Mesothelial cell of epicardium (in vitro differentiated cells): ENCODE results near the gene IL17C. TPM values are rescaled to one million over a fixed set of nuclear protein-coding genes. Genes with fewer than 3 reads are reported as not detected.

Experiments
- DNase-seq, 2 experiments: peaks; one replicate each; pipeline ENCODE4 v3.0.0; 2021; ENCODE audit warnings: low spot score in 2 of 2; ENCODE audit not compliant: unreplicated experiment in 2 of 2
- H3K27ac Mint-ChIP-seq: 2 replicates; pipeline ENCODE4 v1.8.0; 2021; ENCODE audit warnings: mixed read lengths
- H3K27me3 Mint-ChIP-seq: 2 replicates; pipeline ENCODE4 v1.8.0; 2021; ENCODE audit warnings: low read depth, mixed read lengths
- H3K36me3 Mint-ChIP-seq: 2 replicates; pipeline ENCODE4 v1.8.0; 2021; ENCODE audit warnings: mixed read lengths
- H3K4me1 Mint-ChIP-seq: 2 replicates; pipeline ENCODE4 v1.8.0; 2021; ENCODE audit warnings: mixed read lengths
- H3K4me3 Mint-ChIP-seq: 2 replicates; pipeline ENCODE4 v1.8.0; 2021; ENCODE audit warnings: mild to moderate bottlenecking, moderate library complexity, mixed read lengths
- H3K9me3 Mint-ChIP-seq: 2 replicates; pipeline ENCODE4 v1.8.0; 2021; ENCODE audit warnings: mixed read lengths
- CTCF ChIP-seq: fragments of 200-600 bp; sonication (generic); IDR thresholded peaks from one replicate; pipeline ENCODE4 v1.5.0; 2021; ENCODE audit warnings: antibody characterized with exemption; ENCODE audit not compliant: unreplicated experiment
- total RNA-seq: library from RNA; stranded (reverse); gene quantifications from 3 replicates; pipeline ENCODE4 v1.2.1, GENCODE V29; 2021

IL17C gene
- total RNA-seq, 1 donor from 2014 or later = not detected

- Mint-ChIP-seq H3K4me1 (no peaks in the 10 kb centered on the region), H3K9me3 (no peaks in the 10 kb centered on the region), H3K4me3 (no peak overlapping the region), H3K27me3 (peaks cover 21% of the 10 kb centered on the region), H3K36me3 (no peaks in the 10 kb centered on the region), H3K27ac (no peak overlapping the region)
- DNase-seq = no peak
- TF ChIP-seq CTCF = no peak
These were observed 40.0 kb downstream of the IL17C start for GRCh38 chr16:88678224-88678979.

- no peak for TF ChIP-seq CTCF
- Mint-ChIP-seq H3K27me3 (peaks cover 41% of the 10 kb centered on the region), H3K4me3 (no peak overlapping the region), H3K9me3 (no peaks in the 10 kb centered on the region), H3K36me3 (no peaks in the 10 kb centered on the region), H3K27ac (no peak overlapping the region), H3K4me1 (peaks cover 3% of the 10 kb centered on the region)
- no peak for DNase-seq
These were observed 42.2 kb downstream of the IL17C start for GRCh38 chr16:88680554-88681083.

DNA sequence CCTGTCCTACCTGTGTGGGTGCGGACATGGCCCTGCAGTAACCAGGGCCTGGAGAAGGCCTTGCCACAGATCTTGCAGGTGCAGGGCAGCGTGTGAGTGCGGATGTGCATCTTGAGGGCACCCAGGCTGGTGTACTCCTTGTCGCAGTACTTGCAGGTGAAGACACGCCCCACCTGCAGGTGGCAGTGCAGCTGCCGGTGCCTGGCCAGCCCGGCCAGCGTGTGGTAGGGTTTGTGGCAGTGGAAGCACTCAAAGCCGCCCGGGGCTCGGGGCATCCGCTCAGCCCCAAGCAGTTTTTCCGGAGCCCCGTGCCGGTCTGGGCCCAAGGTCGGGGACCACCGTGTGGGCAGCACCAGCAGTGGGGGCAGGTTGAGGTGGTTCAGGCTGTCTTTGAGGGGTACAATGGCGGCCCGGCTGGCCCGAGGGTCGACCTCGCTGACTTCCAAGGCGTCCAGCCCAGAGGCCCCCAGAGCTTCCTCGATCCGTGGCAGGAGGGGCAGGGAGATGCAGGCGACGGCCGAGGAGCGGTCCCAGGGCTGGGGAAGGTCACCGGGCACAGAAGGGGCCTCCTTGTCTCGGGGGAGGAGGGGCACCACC, 42.8 kb downstream of the IL17C start:
- Mint-ChIP-seq H3K4me1 (peaks cover 3% of the 10 kb centered on the region), H3K9me3 (no peaks in the 10 kb centered on the region), H3K4me3 (no peak overlapping the region), H3K27ac (no peak overlapping the region), H3K27me3 (peaks cover 41% of the 10 kb centered on the region), H3K36me3 (no peaks in the 10 kb centered on the region)
- no peak for DNase-seq
- TF ChIP-seq CTCF = no peak

GRCh38 chr16:88681709-88682451, 43.5 kb downstream of the IL17C start:
- Mint-ChIP-seq H3K36me3 (no peaks in the 10 kb centered on the region), H3K4me1 (peaks cover 3% of the 10 kb centered on the region), H3K27me3 (peaks cover 45% of the 10 kb centered on the region), H3K27ac (no peak overlapping the region), H3K4me3 (no peak overlapping the region), H3K9me3 (no peaks in the 10 kb centered on the region)
- TF ChIP-seq CTCF = no peak
- no peak for DNase-seq

DNA sequence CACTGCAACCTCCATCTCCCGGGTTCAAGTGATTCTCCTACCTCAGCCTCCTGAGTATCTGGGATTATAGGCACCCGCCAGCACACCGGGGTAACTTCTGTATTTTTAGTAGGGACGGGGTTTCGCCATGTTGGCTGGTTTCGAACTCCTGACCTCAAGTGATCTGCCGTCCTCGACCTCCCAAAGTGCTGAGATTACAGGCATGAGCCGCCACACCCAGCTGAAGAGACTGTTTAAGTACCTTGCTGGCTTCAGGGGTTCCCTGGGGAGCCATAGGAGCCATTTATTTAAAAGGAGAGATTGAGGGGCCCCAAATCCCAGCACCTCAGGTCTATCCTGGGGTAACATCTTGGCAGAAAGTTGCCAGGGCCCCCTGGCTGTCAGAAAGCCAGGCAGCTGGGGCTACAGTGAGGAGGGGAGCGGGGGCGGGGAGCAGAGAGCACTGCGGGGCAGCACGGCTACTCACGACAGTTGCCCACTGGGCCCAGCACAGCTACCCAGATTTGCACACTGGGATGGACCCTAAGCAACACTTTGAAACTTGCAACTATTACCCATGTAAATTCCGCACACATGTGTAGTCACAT, 46.3 kb downstream of the IL17C start:
- H3K36me3 Mint-ChIP-seq = no peaks in the 10 kb centered on the region
- no peak overlapping the region for H3K27ac Mint-ChIP-seq
- no peak for TF ChIP-seq CTCF
- H3K4me3 Mint-ChIP-seq = no peak overlapping the region
- H3K9me3 Mint-ChIP-seq = no peaks in the 10 kb centered on the region
- H3K27me3 Mint-ChIP-seq = peaks cover 69% of the 10 kb centered on the region
- no peak for DNase-seq
- H3K4me1 Mint-ChIP-seq = peaks cover 9% of the 10 kb centered on the region
